ENCODE results near the gene KCNG4.

The KCNG4 gene

GRCh38 chr16:84239909-84240308, at the start of gene KCNG4:
KCNG4 (minus strand) TSS chr16:84240012; CDS start chr16:84237485, 2,527 bp downstream.
- DNase-seq = no peak

DNA sequence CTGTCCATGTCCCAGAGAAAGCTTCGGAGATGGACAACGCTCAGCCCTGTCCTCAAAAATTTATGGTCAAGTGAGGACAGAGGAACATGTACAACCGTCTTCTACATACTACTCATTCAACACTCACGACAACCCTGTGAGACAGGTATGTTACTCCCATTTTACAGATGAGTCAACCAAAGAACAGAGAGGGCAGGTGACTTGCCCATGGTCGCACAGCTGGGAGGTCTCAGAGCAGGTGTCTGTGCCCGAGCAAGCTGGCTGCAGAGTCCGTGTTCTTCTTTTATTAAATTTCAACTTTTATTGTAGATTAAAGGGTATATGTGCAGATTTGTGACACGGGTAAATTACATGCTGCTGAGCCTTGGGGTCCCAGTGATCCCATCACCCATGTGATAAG, 49.1 kb upstream of the KCNG4 start:
- DNase-seq = no peak

- DNase-seq = no peak
Observed at GRCh38 chr16:84286578-84287240, 46.9 kb upstream of the KCNG4 start.

DNA sequence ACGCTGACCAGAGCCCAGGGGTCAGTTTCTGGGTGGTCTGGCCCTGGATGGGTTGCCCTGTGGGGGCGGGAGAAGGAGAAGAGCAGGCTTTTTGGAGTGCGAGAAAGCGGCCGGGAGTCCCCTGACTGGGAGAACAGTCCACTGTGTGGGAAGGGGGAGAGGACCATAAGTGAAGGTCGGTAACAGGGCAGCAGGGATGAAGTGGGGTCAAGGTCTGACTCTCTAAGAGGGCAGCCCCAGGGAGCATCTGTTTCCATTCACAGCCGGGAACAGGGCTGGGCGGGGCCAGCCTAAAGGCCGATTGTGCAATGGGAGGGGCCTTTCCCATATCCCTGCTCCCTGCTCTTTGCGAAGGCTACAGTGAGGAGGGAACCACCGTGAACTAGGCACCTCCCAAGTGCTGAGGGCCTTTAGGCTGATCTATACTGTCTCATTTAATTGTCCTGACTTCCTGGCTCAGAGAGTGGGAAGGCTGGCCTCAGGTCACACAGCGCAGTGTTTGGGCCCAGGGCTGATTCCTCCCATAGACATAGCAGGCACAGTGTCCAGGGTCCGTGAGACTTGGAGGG, 44.4 kb upstream of the KCNG4 start:
- no peak for DNase-seq

- no peak for DNase-seq
Observed at GRCh38 chr16:84283314-84284153, 43.7 kb upstream of the KCNG4 start.

DNA sequence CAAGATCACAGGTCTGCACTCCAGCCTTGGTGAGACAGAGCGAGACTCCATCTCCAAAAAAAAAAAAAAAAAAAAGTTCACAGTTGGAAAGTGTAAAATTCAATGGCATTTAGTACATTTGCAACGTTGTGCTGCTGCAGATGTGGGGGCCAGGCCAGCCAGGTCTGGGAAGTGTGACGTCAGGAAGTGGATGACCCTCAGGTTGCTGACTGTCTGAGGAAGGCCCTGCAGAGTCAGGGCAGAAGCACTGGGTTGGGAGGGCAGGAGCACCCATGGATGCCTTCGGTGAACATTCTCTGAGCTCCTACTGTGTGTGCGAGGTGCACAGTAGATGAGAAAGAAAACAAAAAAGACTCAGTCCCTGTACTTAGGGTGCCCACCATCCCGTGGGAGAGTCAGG, 42.7 kb upstream of the KCNG4 start:
- DNase-seq = no peak

DNA sequence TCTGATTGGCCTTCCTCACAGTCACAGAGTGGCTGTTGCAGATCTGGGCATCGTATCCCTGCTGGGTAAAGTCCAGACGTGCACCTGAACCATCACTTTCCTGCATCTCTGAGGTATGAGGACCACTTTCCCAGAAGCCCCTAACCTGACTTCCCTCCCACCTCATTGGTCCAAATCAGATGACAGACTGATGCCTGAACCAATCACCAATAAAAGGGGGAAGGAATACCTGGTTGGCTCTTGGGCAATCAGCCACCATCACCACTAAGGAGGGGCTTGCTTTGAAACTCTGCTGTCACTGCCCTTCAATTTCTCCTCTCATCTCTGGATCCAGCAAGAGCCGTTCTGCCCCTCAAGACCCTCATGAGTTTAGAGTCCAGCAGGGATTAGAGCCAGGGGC, 41.3 kb upstream of the KCNG4 start:
- DNase-seq = no peak

DNA sequence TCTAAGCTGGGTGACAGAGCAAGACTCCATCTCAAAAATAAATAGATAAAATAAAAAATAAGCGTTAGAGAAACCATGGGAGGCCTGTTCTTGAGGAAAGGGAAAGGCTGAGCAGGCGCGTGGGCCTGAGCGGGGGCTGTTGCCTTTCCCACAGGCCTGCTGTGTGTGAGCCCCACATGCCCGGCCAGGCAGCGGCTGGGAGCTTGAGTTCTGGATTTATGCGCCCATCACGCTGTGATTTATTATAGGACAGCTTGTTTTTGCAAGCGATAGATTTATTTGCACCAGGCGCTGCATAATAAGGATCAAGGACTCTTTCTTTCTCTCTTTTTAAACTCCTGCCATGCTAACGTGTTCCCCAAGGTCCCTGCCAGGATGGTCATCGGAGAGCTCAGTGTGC, 40.1 kb upstream of the KCNG4 start:
- DNase-seq = no peak

DNA sequence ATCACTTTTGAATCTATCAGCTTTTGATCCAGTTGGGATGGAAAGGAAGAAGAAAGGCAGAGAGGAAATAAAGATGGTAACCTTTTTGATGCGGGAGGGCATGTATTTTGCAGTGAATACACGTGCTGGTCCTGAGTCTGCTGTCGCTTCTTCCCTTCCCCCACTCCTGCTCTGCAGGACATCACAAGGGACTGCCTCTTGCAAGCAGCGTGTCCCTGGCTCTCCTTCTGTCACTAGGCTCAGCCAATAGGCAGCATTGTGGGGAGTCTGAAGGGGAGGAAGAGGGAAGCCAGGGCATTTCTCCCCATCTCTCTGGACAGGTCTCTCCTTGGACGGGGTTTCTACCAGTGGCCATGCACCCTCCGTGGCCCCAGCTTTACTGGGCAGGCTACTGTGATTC, 39.2 kb upstream of the KCNG4 start:
- DNase-seq = no peak

GRCh38 chr16:84278333-84278732, 38.5 kb upstream of the KCNG4 start:
- DNase-seq = no peak

GRCh38 chr16:84277244-84277823, 37.5 kb upstream of the KCNG4 start:
- peak; percentile 57 for DNase-seq

- no peak for DNase-seq
Observed at GRCh38 chr16:84275585-84276151, 35.9 kb upstream of the KCNG4 start.

GRCh38 chr16:84274515-84274914, 34.7 kb upstream of the KCNG4 start:
- DNase-seq = no peak

GRCh38 chr16:84272740-84273320, 33.0 kb upstream of the KCNG4 start:
- DNase-seq = no peak

DNA sequence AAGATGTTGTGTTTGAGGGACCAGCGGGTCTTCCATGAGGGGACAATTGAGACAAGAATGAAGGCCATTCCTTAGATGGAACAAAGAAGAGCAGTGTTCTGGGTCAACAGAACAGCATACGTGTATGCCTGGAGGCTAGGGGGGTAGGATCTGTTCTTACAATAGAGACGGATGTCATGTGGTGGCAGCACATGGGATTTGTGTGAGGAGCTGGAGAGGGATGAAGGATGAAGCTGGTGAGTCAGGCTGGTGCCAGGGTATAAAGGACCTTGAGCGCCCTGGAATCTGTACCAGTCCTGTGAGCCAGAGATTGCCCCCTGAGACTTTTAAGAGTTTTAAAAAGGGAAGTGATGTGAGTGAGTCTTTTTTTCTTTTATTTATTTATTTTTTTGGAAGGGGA, 32.1 kb upstream of the KCNG4 start:
- no peak for DNase-seq

DNA sequence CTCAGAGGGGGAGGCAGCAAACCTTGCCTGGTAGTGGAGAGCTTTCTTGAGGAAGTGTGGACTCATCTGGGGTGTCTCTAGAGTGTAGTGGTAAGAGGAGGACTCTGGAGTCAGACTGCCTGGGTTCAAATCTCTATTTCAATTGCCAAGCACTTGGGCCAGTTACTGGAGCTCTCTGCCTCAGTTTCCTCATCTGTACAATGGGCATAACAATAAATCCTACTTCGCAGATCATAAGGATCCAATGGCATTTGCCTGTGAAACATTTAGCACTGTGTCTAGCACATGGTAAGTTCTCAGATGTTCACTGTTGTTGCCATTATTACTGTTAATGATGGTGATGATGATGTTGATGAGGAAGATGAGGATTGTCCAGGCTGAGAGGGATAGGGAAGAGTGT, 31.2 kb upstream of the KCNG4 start:
- DNase-seq = no peak

- DNase-seq = no peak
Observed at GRCh38 chr16:84270531-84270930, 30.7 kb upstream of the KCNG4 start.

DNA sequence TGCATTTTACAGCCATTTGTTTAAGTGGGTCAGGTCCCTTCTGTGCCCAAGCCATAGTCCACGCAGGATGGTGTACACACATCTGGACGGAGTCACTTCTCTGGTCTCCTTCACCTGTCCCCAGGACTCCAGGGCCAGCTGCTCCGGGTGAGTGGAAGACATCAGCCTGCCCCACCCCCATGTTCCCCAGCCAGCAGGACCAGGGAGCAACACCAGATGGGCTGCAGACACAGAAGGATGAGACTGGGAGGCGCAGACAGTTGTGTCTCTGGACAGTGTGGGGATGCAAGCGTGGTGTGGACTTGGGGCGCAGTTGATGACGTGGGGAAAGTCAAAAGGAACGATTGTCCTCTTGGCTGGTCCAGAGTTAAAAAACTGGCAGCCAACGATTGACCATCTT, 30.3 kb upstream of the KCNG4 start:
- no peak for DNase-seq

GRCh38 chr16:84268291-84269040, 28.7 kb upstream of the KCNG4 start:
- DNase-seq = no peak

DNA sequence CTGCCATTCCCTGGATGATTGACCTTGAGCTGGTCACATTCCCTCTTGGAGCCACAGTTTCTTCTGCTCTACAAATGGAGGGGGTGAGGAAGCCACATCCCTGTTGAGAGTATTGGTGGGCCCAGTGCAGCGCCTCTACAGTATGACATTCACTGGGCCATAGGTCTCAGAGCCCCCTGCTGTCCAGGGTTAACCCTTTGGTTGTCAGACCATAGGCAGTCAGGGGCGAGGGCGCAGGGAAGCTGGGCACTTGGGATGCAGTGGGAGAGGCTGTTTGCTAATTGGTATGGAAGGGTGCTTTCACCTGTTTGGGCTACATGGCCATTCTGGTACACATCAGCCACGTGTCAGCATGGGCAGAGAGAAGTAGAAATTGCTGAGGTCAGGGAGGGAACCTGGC, 27.6 kb upstream of the KCNG4 start:
- DNase-seq = no peak

- no peak for DNase-seq
Observed at GRCh38 chr16:84266451-84266850, 26.6 kb upstream of the KCNG4 start.

GRCh38 chr16:84262939-84263338, 23.1 kb upstream of the KCNG4 start:
- DNase-seq = no peak

Data from activated CD4-positive, alpha-beta T cell treated with anti-CD3 and anti-CD28 coated beads for 1 hour (primary cell).